ENCODE data around the gene SNRNP27.
"Not testable (repeated sequence)": the region's sequence is repeated elsewhere in the genome, so short reads cannot be mapped to it uniquely, and the experiment has no call there.

SNRNP27 gene

GRCh38 chr2:69948963-69949645 lies 55.3 kb downstream of the SNRNP27 start:
- Histone ChIP-seq H3K4me3 (ENCODE audit: low read depth in 1 of 2, low read length in 2 of 2) (no peak overlapping the region), H3K36me3 (ENCODE audit: insufficient read depth, low read length) (peaks cover 2% of the 10 kb centered on the region), H3K4me1 (ENCODE audit: insufficient read depth, low read length) (no peaks in the 10 kb centered on the region), H3K9me3 (ENCODE audit: low read length) (no peaks in the 10 kb centered on the region), H3K27ac (ENCODE audit: low read depth, low read length) (no peak overlapping the region), H3K27me3 (ENCODE audit: control insufficient read depth in 1 of 2, insufficient read depth in 2 of 2, low read length in 2 of 2) (peaks cover 0 to 8% of the 10 kb centered on the region in 2 donors), H3K9ac (ENCODE audit: low read length) (no peak overlapping the region)

- no peaks in the 10 kb centered on the region for H3K4me1 ChIP-seq (ENCODE audit: insufficient read depth, low read length)
- H3K27me3 ChIP-seq (ENCODE audit: control insufficient read depth in 1 of 2, insufficient read depth in 2 of 2, low read length in 2 of 2): peaks cover 0 to 8% of the 10 kb centered on the region in 2 donors
- no peak overlapping the region for H3K9ac ChIP-seq (ENCODE audit: low read length)
- H3K27ac ChIP-seq (ENCODE audit: low read depth, low read length): no peak overlapping the region
- no peak overlapping the region for H3K4me3 ChIP-seq (ENCODE audit: low read depth in 1 of 2, low read length in 2 of 2)
- no peaks in the 10 kb centered on the region for H3K9me3 ChIP-seq (ENCODE audit: low read length)
- no peaks in the 10 kb centered on the region for H3K36me3 ChIP-seq (ENCODE audit: insufficient read depth, low read length)
Measured at GRCh38 chr2:69950241-69950640, 56.5 kb downstream of the SNRNP27 start.

DNA sequence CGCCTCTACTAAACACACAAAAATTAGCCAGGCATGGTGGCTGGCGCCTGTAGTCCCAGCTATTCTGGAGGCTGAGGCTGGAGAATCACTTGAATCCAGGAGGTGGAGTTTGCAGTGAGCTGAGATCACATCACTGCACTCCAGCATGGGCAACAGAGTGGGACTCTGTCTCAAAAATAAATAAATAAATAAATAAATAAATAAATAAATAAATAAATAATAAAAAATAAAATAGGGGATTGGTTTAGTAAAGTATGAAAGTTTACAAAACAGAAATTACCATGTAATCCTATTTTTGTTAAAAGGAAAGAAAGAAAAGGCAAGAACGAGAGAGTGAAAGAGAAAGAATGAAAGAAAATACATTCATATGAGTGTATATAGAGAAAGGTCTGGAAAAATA lies 56.9 kb downstream of the SNRNP27 start:
- not testable (repeated sequence) for H3K36me3 ChIP-seq (ENCODE audit: insufficient read depth, low read length); H3K9ac ChIP-seq (ENCODE audit: low read length); H3K4me1 ChIP-seq (ENCODE audit: insufficient read depth, low read length); H3K27me3 ChIP-seq (ENCODE audit: control insufficient read depth in 1 of 2, insufficient read depth in 2 of 2, low read length in 2 of 2); H3K4me3 ChIP-seq (ENCODE audit: low read depth in 1 of 2, low read length in 2 of 2); H3K27ac ChIP-seq (ENCODE audit: low read depth, low read length); H3K9me3 ChIP-seq (ENCODE audit: low read length)

DNA sequence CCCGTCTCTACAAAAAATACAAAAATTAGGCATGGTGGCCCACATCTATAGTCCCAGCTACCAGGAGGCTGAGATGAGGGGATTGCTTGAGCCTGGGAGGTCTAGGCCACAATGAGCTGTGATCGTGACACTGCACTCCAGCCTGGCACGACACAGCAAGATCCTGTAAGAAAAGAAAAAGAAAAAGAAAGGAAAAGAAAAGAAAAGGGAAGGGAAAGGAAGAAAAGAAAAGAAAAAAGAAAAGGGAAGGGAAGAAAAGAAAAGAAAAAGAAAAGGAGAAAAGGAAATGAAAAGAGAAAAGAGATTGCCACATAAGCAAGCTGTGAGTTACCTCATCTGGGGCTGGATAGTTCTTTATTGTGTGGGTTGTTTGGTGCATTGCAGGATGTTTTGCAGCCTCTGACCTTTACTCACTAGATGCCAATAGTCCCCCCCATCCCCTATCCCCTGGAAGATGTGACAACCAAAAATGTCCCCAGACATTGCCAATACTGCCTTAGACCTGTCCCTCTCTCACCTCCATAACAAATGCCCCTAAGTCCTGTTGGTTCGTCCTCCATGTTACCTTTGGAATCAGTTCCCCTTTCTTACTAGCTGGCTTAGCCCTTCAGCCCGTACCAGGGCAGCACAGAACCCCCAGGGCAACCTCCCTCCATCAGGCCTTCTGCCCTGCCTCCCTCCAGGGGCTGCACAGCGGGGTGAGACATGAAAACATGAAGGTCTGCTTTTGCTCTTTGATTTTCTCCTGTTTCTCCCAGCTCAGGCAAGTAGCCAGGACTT lies 58.8 kb downstream of the SNRNP27 start:
- no peak overlapping the region for H3K9ac ChIP-seq (ENCODE audit: low read length)
- H3K4me3 ChIP-seq (ENCODE audit: low read depth in 1 of 2, low read length in 2 of 2): no peak overlapping the region
- H3K9me3 ChIP-seq (ENCODE audit: low read length): no peaks in the 10 kb centered on the region
- no peaks in the 10 kb centered on the region for H3K4me1 ChIP-seq (ENCODE audit: insufficient read depth, low read length)
- H3K27me3 ChIP-seq (ENCODE audit: control insufficient read depth in 1 of 2, insufficient read depth in 2 of 2, low read length in 2 of 2): peaks cover 0 to 8% of the 10 kb centered on the region in 2 donors
- H3K27ac ChIP-seq (ENCODE audit: low read depth, low read length): no peak overlapping the region
- H3K36me3 ChIP-seq (ENCODE audit: insufficient read depth, low read length): no peaks in the 10 kb centered on the region

DNA sequence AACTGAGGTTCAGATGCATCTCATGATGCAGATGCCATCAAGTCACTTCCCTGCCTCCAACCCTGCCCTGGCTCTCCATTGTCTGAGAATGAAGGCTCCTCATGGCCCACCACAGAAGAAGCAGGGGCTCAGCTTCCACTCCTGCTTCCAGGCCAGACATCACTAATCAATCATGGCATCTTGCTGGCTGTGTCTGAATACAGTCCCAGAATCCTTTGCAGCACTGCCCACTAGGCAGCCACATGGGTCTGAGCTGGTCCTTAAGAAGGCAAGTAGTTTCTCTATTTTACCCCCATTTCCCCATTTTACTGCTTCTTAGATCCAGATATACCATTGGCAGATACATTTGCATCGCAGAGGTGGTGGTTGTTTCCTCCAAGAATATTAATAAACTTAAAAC lies 60.3 kb downstream of the SNRNP27 start:
- Histone ChIP-seq H3K36me3 (ENCODE audit: insufficient read depth, low read length) (no peaks in the 10 kb centered on the region), H3K9me3 (ENCODE audit: low read length) (no peaks in the 10 kb centered on the region), H3K27ac (ENCODE audit: low read depth, low read length) (no peak overlapping the region), H3K9ac (ENCODE audit: low read length) (no peak overlapping the region), H3K4me3 (ENCODE audit: low read depth in 1 of 2, low read length in 2 of 2) (no peak overlapping the region), H3K27me3 (ENCODE audit: control insufficient read depth in 1 of 2, insufficient read depth in 2 of 2, low read length in 2 of 2) (peaks cover 0 to under 1% of the 10 kb centered on the region in 2 donors), H3K4me1 (ENCODE audit: insufficient read depth, low read length) (no peaks in the 10 kb centered on the region)

Data from muscle layer of colon (tissue), 2 donors.